Measurements from ENCODE around the gene IL6. TPM values are rescaled to one million over a fixed set of nuclear protein-coding genes. Genes with fewer than 3 reads are reported as not detected.

Gene IL6
- total RNA-seq, 3 donors from 2014 or later (not counting 1 experiment from before 2014, with no cell fraction given): 1.3 to 2.3 (median 1.7) TPM

GRCh38 chr7:22765609-22766008 is 38.6 kb downstream of the IL6 start:
- Mint-ChIP-seq H3K36me3 (no peaks in the 10 kb centered on the region), H3K4me3 (no peak overlapping the region), H3K4me1 (no peaks in the 10 kb centered on the region), H3K27ac (no peak overlapping the region), H3K9me3 (no peaks in the 10 kb centered on the region), H3K27me3 (ENCODE audit: low read depth in 2 of 2) (peaks cover 11 to 49% of the 10 kb centered on the region in 2 donors)
- H3K9me3 ChIP-seq (ENCODE audit: control insufficient read depth, insufficient read depth, low read length): peaks cover 2% of the 10 kb centered on the region
- no peak for DNase-seq
- no peak overlapping the region for H3K4me3 ChIP-seq (ENCODE audit: low read length)
- H3K27me3 ChIP-seq (ENCODE audit: control insufficient read depth, insufficient read depth, low read length): no peaks in the 10 kb centered on the region
- WGBS (ENCODE audit: insufficient coverage): 4% methylated on average over 3 of the region's 4 CpGs
- H3K27ac ChIP-seq (ENCODE audit: low read length): no peak overlapping the region
- TF ChIP-seq CTCF (IDR thresholded peaks at IDR 0.05): no peak
- ATAC-seq: no peak
- intact Hi-C loops (cut with micrococcal nuclease): no loop called here
- H3K36me3 ChIP-seq (ENCODE audit: control insufficient read depth, insufficient read depth, low read length): no peaks in the 10 kb centered on the region
- H3K4me1 ChIP-seq (ENCODE audit: control insufficient read depth, insufficient read depth, low read length): no peaks in the 10 kb centered on the region

- no peak overlapping the region for H3K27ac Mint-ChIP-seq
- H3K9me3 Mint-ChIP-seq: no peaks in the 10 kb centered on the region
- intact Hi-C loops (cut with micrococcal nuclease): no loop called here
- no peak for ATAC-seq
- no peaks in the 10 kb centered on the region for H3K27me3 ChIP-seq (ENCODE audit: control insufficient read depth, insufficient read depth, low read length)
- H3K36me3 ChIP-seq (ENCODE audit: control insufficient read depth, insufficient read depth, low read length): no peaks in the 10 kb centered on the region
- H3K27me3 Mint-ChIP-seq (ENCODE audit: low read depth in 2 of 2): peaks cover 12 to 21% of the 10 kb centered on the region in 2 donors
- H3K4me1 ChIP-seq (ENCODE audit: control insufficient read depth, insufficient read depth, low read length): no peaks in the 10 kb centered on the region
- H3K4me3 ChIP-seq (ENCODE audit: low read length): no peak overlapping the region
- no peaks in the 10 kb centered on the region for H3K4me1 Mint-ChIP-seq
- H3K36me3 Mint-ChIP-seq: no peaks in the 10 kb centered on the region
- no peak overlapping the region for H3K27ac ChIP-seq (ENCODE audit: low read length)
- TF ChIP-seq CTCF (IDR thresholded peaks at IDR 0.05): no peak
- no peak for DNase-seq
- H3K9me3 ChIP-seq (ENCODE audit: control insufficient read depth, insufficient read depth, low read length): no peaks in the 10 kb centered on the region
- 100% methylated on average over 1 of the region's 1 CpG for WGBS (ENCODE audit: insufficient coverage)
- H3K4me3 Mint-ChIP-seq: no peak overlapping the region
Measured at GRCh38 chr7:22771194-22771871, 44.3 kb downstream of the IL6 start.

GRCh38 chr7:22771872-22772228 is 44.9 kb downstream of the IL6 start:
- Mint-ChIP-seq H3K4me3 (no peak overlapping the region), H3K36me3 (no peaks in the 10 kb centered on the region), H3K4me1 (no peaks in the 10 kb centered on the region), H3K27me3 (ENCODE audit: low read depth in 2 of 2) (peaks cover 10 to 16% of the 10 kb centered on the region in 2 donors), H3K9me3 (no peaks in the 10 kb centered on the region), H3K27ac (no peak overlapping the region)
- DNase-seq (no peak), ATAC-seq (no peak)
- Histone ChIP-seq H3K36me3 (ENCODE audit: control insufficient read depth, insufficient read depth, low read length) (no peaks in the 10 kb centered on the region), H3K27ac (ENCODE audit: low read length) (no peak overlapping the region), H3K4me1 (ENCODE audit: control insufficient read depth, insufficient read depth, low read length) (no peaks in the 10 kb centered on the region), H3K9me3 (ENCODE audit: control insufficient read depth, insufficient read depth, low read length) (no peaks in the 10 kb centered on the region), H3K4me3 (ENCODE audit: low read length) (no peak overlapping the region), H3K27me3 (ENCODE audit: control insufficient read depth, insufficient read depth, low read length) (no peaks in the 10 kb centered on the region)
- no peak for TF ChIP-seq CTCF (IDR thresholded peaks at IDR 0.05)
- 95% methylated on average over 4 of the region's 4 CpGs for WGBS (ENCODE audit: insufficient coverage)
- intact Hi-C loops (cut with micrococcal nuclease): no loop called here

- Mint-ChIP-seq H3K4me1 (no peaks in the 10 kb centered on the region), H3K4me3 (no peak overlapping the region), H3K9me3 (no peaks in the 10 kb centered on the region), H3K36me3 (no peaks in the 10 kb centered on the region), H3K27me3 (ENCODE audit: low read depth in 2 of 2) (peaks cover 6 to 9% of the 10 kb centered on the region in 2 donors), H3K27ac (no peak overlapping the region)
- Histone ChIP-seq H3K27me3 (ENCODE audit: control insufficient read depth, insufficient read depth, low read length) (no peaks in the 10 kb centered on the region), H3K4me3 (ENCODE audit: low read length) (no peak overlapping the region), H3K9me3 (ENCODE audit: control insufficient read depth, insufficient read depth, low read length) (no peaks in the 10 kb centered on the region), H3K4me1 (ENCODE audit: control insufficient read depth, insufficient read depth, low read length) (no peaks in the 10 kb centered on the region), H3K36me3 (ENCODE audit: control insufficient read depth, insufficient read depth, low read length) (no peaks in the 10 kb centered on the region), H3K27ac (ENCODE audit: low read length) (no peak overlapping the region)
- intact Hi-C loops (cut with micrococcal nuclease): no loop called here
- ATAC-seq: no peak
- 53% methylated on average over 2 of the region's 4 CpGs for WGBS (ENCODE audit: insufficient coverage)
- TF ChIP-seq CTCF (IDR thresholded peaks at IDR 0.05): no peak
- no peak for DNase-seq
Measured at GRCh38 chr7:22772885-22773284, 45.9 kb downstream of the IL6 start.
